WTC11 (cell line): ENCODE data around the gene PAQR4. TPM values are rescaled to one million over a fixed set of nuclear protein-coding genes. Genes with fewer than 3 reads are reported as not detected.

Experiments used
- ATAC-seq: fragments of 200-7000 bp; cut with Tn5 transposase; 2 replicates; pipeline ENCODE4 v1.10.0; 2021; ENCODE audit warnings: mild to moderate bottlenecking, moderate library complexity
- CTCF ChIA-PET: fragments of 300-600 bp; sonication (Branson Sonifier 250); formaldehyde crosslinking; loops from one replicate; lab custom pipeline; 2021; ENCODE audit warnings: antibody characterized with exemption; lab: Charles Lee
- POLR2A ChIA-PET: fragments of 350-600 bp; sonication (Branson Sonifier 250); formaldehyde crosslinking; loops from one replicate; lab custom pipeline; 2021; ENCODE audit warnings: antibody characterized with exemption; lab: Charles Lee
- DNase-seq: peaks from one replicate; pipeline ENCODE4 v3.0.0; 2021; ENCODE audit warnings: low spot score
- H3K27ac Mint-ChIP-seq: 2 replicates; pipeline ENCODE4 v1.8.0; 2021; ENCODE audit warnings: mixed read lengths
- H3K27me3 Mint-ChIP-seq: 2 replicates; pipeline ENCODE4 v1.8.0; 2021; ENCODE audit warnings: low read depth, mild to moderate bottlenecking, moderate library complexity, mixed read lengths
- H3K36me3 Mint-ChIP-seq: 2 replicates; pipeline ENCODE4 v1.8.0; 2021; ENCODE audit warnings: mixed read lengths
- H3K4me1 Mint-ChIP-seq: 2 replicates; pipeline ENCODE4 v1.8.0; 2022; ENCODE audit warnings: mixed read lengths
- H3K4me3 Mint-ChIP-seq: 2 replicates; pipeline ENCODE4 v1.8.0; 2021; ENCODE audit warnings: mild to moderate bottlenecking, moderate library complexity, mixed read lengths
- H3K9me3 Mint-ChIP-seq: 2 replicates; pipeline ENCODE4 v1.8.0; 2021; ENCODE audit warnings: mixed read lengths
- ATF1 ChIP-seq: sonication (generic); formaldehyde crosslinking; IDR thresholded peaks from 2 replicates; pipeline ENCODE4 v1.8.1; 2023; ENCODE audit warnings: mild to moderate bottlenecking, moderate library complexity, missing genetic modification reagents
- ATF2 ChIP-seq: sonication (generic); formaldehyde crosslinking; IDR thresholded peaks from 2 replicates; pipeline ENCODE4 v1.8.1; 2022; ENCODE audit warnings: low read depth, missing genetic modification reagents, borderline replicate concordance
- CREB1 ChIP-seq: sonication (generic); formaldehyde crosslinking; IDR thresholded peaks from 2 replicates; pipeline ENCODE4 v1.8.0; 2023; ENCODE audit warnings: mild to moderate bottlenecking, missing genetic modification reagents
- E2F1 ChIP-seq: sonication (generic); formaldehyde crosslinking; IDR thresholded peaks from 2 replicates; pipeline ENCODE4 v1.8.0; 2022; ENCODE audit warnings: mild to moderate bottlenecking, missing genetic modification reagents
- ESRRA ChIP-seq: sonication (generic); formaldehyde crosslinking; IDR thresholded peaks from 2 replicates; pipeline ENCODE4 v1.8.1; 2022; ENCODE audit warnings: mild to moderate bottlenecking, missing genetic modification reagents, borderline replicate concordance
- ETV6 ChIP-seq: sonication (generic); formaldehyde crosslinking; IDR thresholded peaks from 2 replicates; pipeline ENCODE4 v1.8.1; 2022; ENCODE audit warnings: mild to moderate bottlenecking, missing genetic modification reagents
- FOXK1 ChIP-seq: sonication (generic); formaldehyde crosslinking; IDR thresholded peaks from 2 replicates; pipeline ENCODE4 v1.8.0; 2022; ENCODE audit warnings: mild to moderate bottlenecking, moderate library complexity, missing genetic modification reagents
- FOXP1 ChIP-seq: sonication (generic); formaldehyde crosslinking; IDR thresholded peaks from 2 replicates; pipeline ENCODE4 v1.8.0; 2022; ENCODE audit warnings: missing genetic modification reagents, mild to moderate bottlenecking, moderate library complexity, borderline replicate concordance
- GABPB1 ChIP-seq: sonication (generic); formaldehyde crosslinking; IDR thresholded peaks from 2 replicates; pipeline ENCODE4 v1.8.1; 2023; ENCODE audit warnings: mild to moderate bottlenecking, missing genetic modification reagents
- GTF2I ChIP-seq: fragments of 250-450 bp; sonication (Bioruptor Pico); conservative IDR thresholded peaks from 2 replicates; pipeline ENCODE4 v1.4.0; 2021; ENCODE audit warnings: mild to moderate bottlenecking
- JAZF1 ChIP-seq: fragments of 250-450 bp; sonication (Bioruptor Pico); IDR thresholded peaks from 2 replicates; pipeline ENCODE4 v1.9.0; 2021; ENCODE audit warnings: moderate library complexity, mild to moderate bottlenecking, inconsistent platforms
- JUN ChIP-seq: sonication (generic); formaldehyde crosslinking; IDR thresholded peaks from 2 replicates; pipeline ENCODE4 v1.8.0; 2023; ENCODE audit warnings: mild to moderate bottlenecking, missing genetic modification reagents
- NFATC4 ChIP-seq: fragments of 250-450 bp; sonication (Bioruptor Pico); IDR thresholded peaks from 2 replicates; pipeline ENCODE4 v1.9.0; 2021; ENCODE audit warnings: mild to moderate bottlenecking
- NR2C2 ChIP-seq: sonication (generic); formaldehyde crosslinking; IDR thresholded peaks from 2 replicates; pipeline ENCODE4 v1.8.0; 2022; ENCODE audit warnings: mild to moderate bottlenecking, missing genetic modification reagents
- OVOL2 ChIP-seq: fragments of 250-450 bp; sonication (Bioruptor Pico); IDR thresholded peaks from 2 replicates; pipeline ENCODE4 v1.9.0; 2021; ENCODE audit warnings: mild to moderate bottlenecking, borderline replicate concordance
- RORB ChIP-seq: fragments of 250-450 bp; sonication (Bioruptor Pico); IDR thresholded peaks from 2 replicates; pipeline ENCODE4 v1.9.0; 2021; ENCODE audit warnings: mild to moderate bottlenecking
- SMAD3 ChIP-seq: sonication (generic); formaldehyde crosslinking; IDR thresholded peaks from 2 replicates; pipeline ENCODE4 v1.8.0; 2022; ENCODE audit warnings: missing genetic modification reagents, mild to moderate bottlenecking, borderline replicate concordance
- SMAD4 ChIP-seq: sonication (generic); formaldehyde crosslinking; IDR thresholded peaks from 2 replicates; pipeline ENCODE4 v1.8.0; 2022; ENCODE audit warnings: mild to moderate bottlenecking, missing genetic modification reagents
- TCF7 ChIP-seq: sonication (generic); formaldehyde crosslinking; IDR thresholded peaks from 2 replicates; pipeline ENCODE4 v1.8.0; 2022; ENCODE audit warnings: mild to moderate bottlenecking, low read depth, missing genetic modification reagents, moderate library complexity
- TEAD4 ChIP-seq: sonication (generic); formaldehyde crosslinking; IDR thresholded peaks from 2 replicates; pipeline ENCODE4 v1.8.0; 2022; ENCODE audit warnings: mild to moderate bottlenecking, missing genetic modification reagents
- TP53 ChIP-seq: sonication (generic); formaldehyde crosslinking; IDR thresholded peaks from 2 replicates; pipeline ENCODE4 v1.8.1; 2023; ENCODE audit warnings: mild to moderate bottlenecking, missing genetic modification reagents
- ZBTB21 ChIP-seq: sonication (generic); formaldehyde crosslinking; IDR thresholded peaks from 2 replicates; pipeline ENCODE4 v1.8.1; 2023; ENCODE audit warnings: mild to moderate bottlenecking, missing genetic modification reagents, borderline replicate concordance
- ZNF317 ChIP-seq: sonication (generic); formaldehyde crosslinking; IDR thresholded peaks from 2 replicates; pipeline ENCODE4 v1.8.1; 2023; ENCODE audit warnings: low read depth, mild to moderate bottlenecking, moderate library complexity, missing genetic modification reagents, borderline replicate concordance
- ZNF423 ChIP-seq: fragments of 250-450 bp; sonication (Bioruptor Pico); IDR thresholded peaks from 2 replicates; pipeline ENCODE4 v2.1.2; 2022; ENCODE audit warnings: mild to moderate bottlenecking, moderate library complexity
- ZNF532 ChIP-seq: fragments of 250-450 bp; sonication (Bioruptor Pico); IDR thresholded peaks from 2 replicates; pipeline ENCODE4 v1.9.0; 2021; ENCODE audit warnings: mild to moderate bottlenecking, borderline replicate concordance
- total RNA-seq: library from RNA; stranded (reverse); gene quantifications from 3 replicates; pipeline ENCODE4 v1.2.3, GENCODE V29; 2021
- TF ChIP-seq, protein P1 (sequence below): sonication (generic); formaldehyde crosslinking; IDR thresholded peaks from 2 replicates; pipeline ENCODE4 v1.8.0; 2022; ENCODE audit warnings: mild to moderate bottlenecking, missing genetic modification reagents
- TF ChIP-seq, protein P2 (sequence below): sonication (generic); formaldehyde crosslinking; conservative IDR thresholded peaks from 2 replicates; pipeline ENCODE4 v1.8.1; 2022; ENCODE audit warnings: mild to moderate bottlenecking, missing genetic modification reagents

The PAQR4 gene
- total RNA-seq, 1 experiment from 2014 or later: 32.4 TPM

DNA sequence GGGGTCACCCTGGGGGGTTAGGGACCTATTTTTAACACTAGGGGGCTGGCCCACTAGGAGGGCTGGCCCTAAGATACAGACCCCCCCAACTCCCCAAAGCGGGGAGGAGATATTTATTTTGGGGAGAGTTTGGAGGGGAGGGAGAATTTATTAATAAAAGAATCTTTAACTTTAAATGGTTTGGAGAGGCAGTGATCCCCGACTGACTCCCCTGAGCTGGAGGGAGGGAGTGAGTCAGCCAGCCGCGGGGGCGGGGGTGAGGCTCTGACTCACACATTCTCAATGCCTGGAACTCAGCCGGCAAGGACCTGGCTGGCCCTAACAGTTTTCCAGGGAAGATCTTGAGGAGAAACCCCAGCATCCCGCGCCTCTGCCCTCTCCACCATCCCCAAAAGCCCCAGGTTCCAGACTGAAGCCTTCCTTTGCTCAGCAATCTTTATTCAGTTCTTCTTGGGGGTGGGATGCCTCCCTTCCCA lies 53.1 kb downstream of the PAQR4 start:
- Mint-ChIP-seq H3K27me3 (peaks cover 2% of the 10 kb centered on the region; the same call in 1 of the 2 replicates), H3K27ac (peak overlapping the region; percentile 99), H3K4me1 (peaks cover 38% of the 10 kb centered on the region), H3K36me3 (peaks cover 18% of the 10 kb centered on the region), H3K4me3 (peak overlapping the region; percentile 86), H3K9me3 (no peaks in the 10 kb centered on the region)
- ATAC-seq (no peak), DNase-seq (peak; percentile 84)
- TF ChIP-seq ETV6 (CRISPR knock-in tag): 0 out of 2 replicates have a peak, but pooled peaks have one; percentile 24
- 0 out of 2 replicates have a peak, but pooled peaks have one; percentile 41 for TF ChIP-seq TEAD4
- no peak for TF ChIP-seq ZNF423 (CRISPR knock-in tag)
- TF ChIP-seq SMAD3 (CRISPR knock-in tag): no peak
- TF ChIP-seq JUN: no peak
- CTCF ChIA-PET: interaction anchor here (0.9 to 8.6 kb wide), 9 partner anchors 8 to 39 kb away, joined by 3 to 360 read pairs (median 6); partner anchors contain the start of gene CLDN9
- POLR2A ChIA-PET: interaction anchor here (0.8 to 17.1 kb wide), 8 partner anchors 7 to 77 kb away, joined by 3 to 502 read pairs (median 6); partner anchors contain the start of genes CLDN9 and ZSCAN10

GRCh38 chr16:3022684-3023414 lies 53.7 kb downstream of the PAQR4 start:
- ATAC-seq: no peak
- ChIA-PET POLR2A (interaction anchor here (0.6 to 17.1 kb wide), 7 partner anchors 9 to 1231 kb away, joined by 3 to 502 read pairs (median 4); partner anchors contain the start of genes CLDN9 and ZSCAN10), CTCF (interaction anchor here (0.7 to 8.6 kb wide), 11 partner anchors 9 to 128 kb away, joined by 3 to 360 read pairs (median 6); partner anchors contain the start of genes CLDN9 and FLYWCH1)
- Mint-ChIP-seq H3K4me1 (peaks cover 41% of the 10 kb centered on the region), H3K9me3 (no peaks in the 10 kb centered on the region), H3K4me3 (peak overlapping the region; percentile 86), H3K36me3 (peaks cover 18% of the 10 kb centered on the region), H3K27ac (peak overlapping the region; percentile 99), H3K27me3 (peaks cover 2% of the 10 kb centered on the region; the same call in 1 of the 2 replicates)
- DNase-seq: no peak
- TF ChIP-seq E2F1 (CRISPR knock-in tag) (no peak), CREB1 (CRISPR knock-in tag) (peak; percentile 57; the same call in 1 of the 2 replicates), ATF1 (no peak), TCF7 (CRISPR knock-in tag) (no peak), FOXK1 (CRISPR knock-in tag) (0 out of 2 replicates have a peak, but pooled peaks have one; percentile 13), NR2C2 (CRISPR knock-in tag) (0 out of 2 replicates have a peak, but pooled peaks have one; percentile 12), GABPB1 (0 out of 2 replicates have a peak, but pooled peaks have one; percentile 16), OVOL2 (CRISPR knock-in tag) (no peak), JAZF1 (CRISPR knock-in tag) (no peak), ZNF317 (CRISPR knock-in tag) (no peak), RORB (CRISPR knock-in tag) (no peak), ATF2 (CRISPR knock-in tag) (no peak), FOXP1 (CRISPR knock-in tag) (no peak), ZNF532 (CRISPR knock-in tag) (no peak), NFATC4 (CRISPR knock-in tag) (peak; percentile 75), SMAD4 (no peak), TP53 (CRISPR knock-in tag) (no peak), GTF2I (no peak), ZBTB21 (CRISPR knock-in tag) (no peak), ESRRA (CRISPR knock-in tag) (peak; percentile 35; the same call in 1 of the 2 replicates)
- TF ChIP-seq, protein P1, sequence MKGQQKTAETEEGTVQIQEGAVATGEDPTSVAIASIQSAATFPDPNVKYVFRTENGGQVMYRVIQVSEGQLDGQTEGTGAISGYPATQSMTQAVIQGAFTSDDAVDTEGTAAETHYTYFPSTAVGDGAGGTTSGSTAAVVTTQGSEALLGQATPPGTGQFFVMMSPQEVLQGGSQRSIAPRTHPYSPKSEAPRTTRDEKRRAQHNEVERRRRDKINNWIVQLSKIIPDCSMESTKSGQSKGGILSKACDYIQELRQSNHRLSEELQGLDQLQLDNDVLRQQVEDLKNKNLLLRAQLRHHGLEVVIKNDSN (CRISPR knock-in tag): no peak
- TF ChIP-seq, protein P2, sequence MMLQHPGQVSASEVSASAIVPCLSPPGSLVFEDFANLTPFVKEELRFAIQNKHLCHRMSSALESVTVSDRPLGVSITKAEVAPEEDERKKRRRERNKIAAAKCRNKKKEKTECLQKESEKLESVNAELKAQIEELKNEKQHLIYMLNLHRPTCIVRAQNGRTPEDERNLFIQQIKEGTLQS (CRISPR knock-in tag): no peak
